Astrocyte of the spinal cord (primary cell): ENCODE data around the gene NOP10.

Source experiments
- DNase-seq: peaks from one replicate; pipeline ENCODE4 v3.0.0; 2011; ENCODE audit warnings: low read depth, low spot score
- H3K4me3 ChIP-seq: 2 replicates; pipeline ENCODE4 v1.5.1; 2011; ENCODE audit warnings: low read depth, mild to moderate bottlenecking, low read length, moderate library complexity
- CTCF ChIP-seq: IDR thresholded peaks from 2 replicates; pipeline ENCODE4 v1.5.1; 2012; ENCODE audit warnings: low read depth, mild to moderate bottlenecking, low read length, inconsistent platforms
- in situ Hi-C: cut with HindIII; loops from 2 replicates; pipeline ENCODE4 v1.10.0; 2017; ENCODE audit warnings: low sequenced_read_pairs

Gene NOP10

GRCh38 chr15:34370643-34371042 is 27.7 kb upstream of the NOP10 start:
- no peak for DNase-seq
- H3K4me3 ChIP-seq: no peak overlapping the region
- in situ Hi-C loops: no loop called here
- TF ChIP-seq CTCF: no peak

- H3K4me3 ChIP-seq: no peak overlapping the region
- in situ Hi-C loops: no loop called here
- no peak for TF ChIP-seq CTCF
- DNase-seq: no peak
Observed at GRCh38 chr15:34370129-34370528, 27.2 kb upstream of the NOP10 start.

- TF ChIP-seq CTCF: peak; percentile 89
- peak within 1 kb of the TSS; percentile 83 for H3K4me3 ChIP-seq
- DNase-seq: peak; percentile 89
- in situ Hi-C loops: no loop called here
Observed at GRCh38 chr15:34367101-34368081, 24.5 kb upstream of the NOP10 start, which contains the start of gene LPCAT4. Gene LPCAT4, minus strand, starts transcription at chr15:34367196. Its CDS starts 96 bp downstream, at chr15:34367100.

GRCh38 chr15:34366271-34367065 is 23.5 kb upstream of the NOP10 start:
- H3K4me3 ChIP-seq: peak overlapping the region; percentile 83
- DNase-seq: peak; percentile 39
- no peak for TF ChIP-seq CTCF
- in situ Hi-C loops: no loop called here

GRCh38 chr15:34365836-34366235 is 22.9 kb upstream of the NOP10 start:
- H3K4me3 ChIP-seq: peak overlapping the region; percentile 83
- in situ Hi-C loops: no loop called here
- DNase-seq: no peak
- TF ChIP-seq CTCF: no peak

- TF ChIP-seq CTCF: no peak
- H3K4me3 ChIP-seq: peak overlapping the region; percentile 83
- DNase-seq: no peak
- in situ Hi-C loops: no loop called here
Observed at GRCh38 chr15:34365091-34365825, 22.3 kb upstream of the NOP10 start.
